HG02798 (cell line): ENCODE data around the gene ALAS1.

Experiments
- ATAC-seq: cut with Tn5 transposase; IDR thresholded peaks from one replicate; pipeline ENCODE4 v1.9.1; 2021; ENCODE audit warnings: mild to moderate bottlenecking; ENCODE audit not compliant: unreplicated experiment, poor library complexity

Gene ALAS1

DNA sequence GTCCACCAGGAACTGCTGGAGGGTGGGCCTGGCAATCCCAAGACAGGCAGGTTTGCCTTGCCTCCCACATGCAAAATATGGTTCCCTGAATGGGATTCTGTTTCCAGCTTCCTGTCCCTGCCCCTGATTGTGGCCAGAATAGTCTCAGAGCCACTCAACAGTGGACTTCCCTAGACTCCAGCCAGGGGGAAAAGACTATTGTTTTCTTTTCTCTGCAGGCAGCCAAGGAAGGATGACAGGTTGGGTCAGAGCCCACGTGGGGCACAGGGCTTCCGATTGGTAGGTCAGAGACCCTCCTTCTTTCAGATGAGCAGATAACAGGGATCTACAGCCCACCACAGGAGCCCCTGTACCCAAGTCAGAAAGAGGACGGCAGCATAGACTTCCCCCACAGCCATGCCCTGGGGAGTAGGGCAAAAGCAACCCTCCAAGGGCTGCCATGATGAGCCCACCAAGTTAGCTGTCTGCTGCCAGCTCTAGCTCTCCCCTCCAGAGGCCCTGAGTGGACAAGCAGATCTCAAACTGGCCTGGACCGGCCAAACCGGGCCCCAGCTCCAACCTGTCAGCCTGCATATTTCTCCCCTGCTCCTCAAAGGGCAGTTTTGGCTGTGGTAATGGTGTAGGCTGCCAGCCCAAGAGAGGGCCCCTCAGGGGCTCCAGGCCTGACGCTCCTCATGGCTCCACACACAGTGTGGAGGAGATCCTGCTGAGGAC is 21.1 kb downstream of the ALAS1 start:
- ATAC-seq = no peak

- peak; percentile 61 for ATAC-seq
Measured at GRCh38 chr3:52220380-52221026, 22.5 kb downstream of the ALAS1 start.

DNA sequence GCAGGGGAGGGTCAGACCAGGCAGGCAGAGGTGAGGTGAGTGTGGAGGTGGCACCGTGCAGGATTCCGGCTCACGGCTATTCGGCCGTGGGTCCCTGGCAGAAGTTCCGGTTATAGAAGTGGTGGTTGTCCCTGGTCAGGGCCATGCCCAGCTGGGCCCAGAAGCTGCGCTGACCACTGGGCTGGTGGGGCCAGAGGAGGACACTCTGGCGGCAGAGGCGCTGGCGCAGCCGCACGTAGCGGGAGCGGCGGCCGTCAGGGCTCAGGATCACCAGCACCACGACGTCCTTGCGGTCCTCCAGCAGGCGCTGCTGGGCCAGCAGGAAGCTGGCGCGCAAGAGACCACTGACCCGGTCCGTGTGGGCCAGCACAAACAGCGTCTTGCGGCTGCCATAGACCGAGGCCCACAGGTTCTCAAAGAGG is 23.2 kb downstream of the ALAS1 start:
- ATAC-seq = no peak

- ATAC-seq = no peak
Measured at GRCh38 chr3:52221563-52222318, 23.8 kb downstream of the ALAS1 start.

- no peak for ATAC-seq
Measured at GRCh38 chr3:52222319-52223221, 24.6 kb downstream of the ALAS1 start.

DNA sequence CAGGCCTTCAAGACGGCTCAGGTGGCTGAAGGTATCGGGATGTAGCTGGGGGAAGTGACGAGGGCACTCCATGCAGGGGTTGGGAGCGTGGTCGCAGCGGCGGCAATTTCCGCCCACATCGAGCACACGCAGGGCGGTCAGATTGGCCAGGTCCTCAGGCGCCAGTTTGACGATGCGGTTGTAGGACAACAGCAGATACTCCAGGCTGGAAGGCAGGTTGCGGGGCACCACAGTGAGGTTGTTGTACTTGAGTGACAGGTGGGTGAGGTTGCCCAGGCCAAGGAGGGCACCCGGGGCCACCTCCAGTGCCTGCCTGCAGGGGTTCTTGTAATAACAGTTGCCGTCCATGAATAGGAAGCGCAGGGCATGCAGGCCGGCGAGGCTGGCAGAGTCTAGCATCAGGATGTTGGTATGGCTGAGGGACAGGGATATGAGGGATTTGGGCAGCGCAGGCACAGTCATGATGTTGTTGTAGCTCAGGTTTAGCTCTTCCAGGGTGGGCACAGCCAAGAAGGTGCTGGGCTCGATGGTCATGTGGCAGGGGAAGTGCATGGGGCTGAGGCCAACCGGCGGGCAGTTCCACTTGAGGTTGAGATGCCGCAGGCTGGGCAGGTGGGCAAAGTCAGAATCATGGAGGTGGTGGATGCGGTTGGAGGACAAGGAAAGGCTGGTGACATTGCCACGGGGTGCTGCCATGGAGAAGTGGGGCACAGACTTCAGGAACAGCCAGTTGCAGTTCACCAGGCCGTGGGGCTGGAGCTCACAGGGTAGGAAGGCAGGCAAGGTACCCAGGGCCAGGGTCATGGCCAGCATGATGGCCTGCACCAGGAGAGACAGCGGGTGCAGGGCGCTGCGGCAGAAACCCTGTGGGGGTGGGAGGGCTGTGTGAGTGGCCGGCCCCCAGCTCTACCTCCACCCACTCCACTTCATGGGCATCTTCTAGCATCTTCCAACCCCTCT is 25.8 kb downstream of the ALAS1 start:
- ATAC-seq = no peak

- peak; percentile 79 for ATAC-seq
Measured at GRCh38 chr3:52225452-52226228, 27.7 kb downstream of the ALAS1 start, which contains the start of gene TLR9. TSS of gene TLR9 (minus strand) at chr3:52225645. CDS start at chr3:52225529, 116 bp downstream.

DNA sequence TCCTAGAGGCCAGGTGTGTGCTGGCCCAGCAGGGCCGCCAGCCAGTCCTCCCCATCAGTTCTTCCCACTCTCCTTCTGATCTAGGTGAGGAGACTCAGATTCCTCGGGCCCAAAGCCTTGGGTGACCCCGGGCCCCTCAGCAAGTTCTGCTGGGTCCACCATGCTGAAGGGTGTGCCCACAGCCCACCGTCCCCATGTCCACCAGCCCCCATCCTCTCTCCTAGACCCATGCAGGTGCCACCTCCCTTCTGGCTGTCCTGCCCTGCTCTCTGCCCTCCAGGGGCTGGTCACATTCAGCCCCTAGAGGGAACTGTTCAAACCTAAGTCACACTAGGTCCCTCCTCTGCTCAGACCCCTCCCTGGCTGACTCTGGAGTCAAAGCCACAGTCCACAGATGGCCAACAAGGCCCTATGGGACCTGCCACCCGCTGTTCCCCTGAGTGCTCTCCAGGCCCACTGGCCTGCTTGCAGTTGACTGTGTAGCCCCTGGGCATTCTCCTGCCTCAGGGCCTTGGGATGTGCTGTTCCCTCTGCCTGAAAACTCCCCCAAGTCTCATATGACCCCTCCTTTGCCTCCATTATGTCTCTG is 28.4 kb downstream of the ALAS1 start:
- ATAC-seq = peak; percentile 17

DNA sequence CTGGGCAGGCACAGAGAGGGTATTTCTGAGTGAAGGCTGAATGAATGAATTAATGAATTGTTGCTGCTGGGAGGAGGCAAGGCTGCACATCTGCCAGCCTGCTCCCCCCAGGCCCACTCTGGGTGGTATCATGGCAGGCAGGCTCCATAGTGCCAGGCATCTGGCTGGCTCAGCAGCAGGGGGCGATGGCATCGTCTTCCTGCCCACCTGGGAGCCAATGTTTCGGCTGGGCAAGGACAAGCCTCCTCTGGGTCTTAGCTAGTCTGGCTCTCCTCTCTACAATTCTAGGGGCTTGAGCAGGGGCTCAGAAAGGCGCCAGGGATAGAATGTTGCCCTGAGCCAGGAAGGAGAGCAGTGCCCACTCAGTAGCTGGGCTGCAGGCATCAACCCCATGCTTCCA is 29.2 kb downstream of the ALAS1 start:
- ATAC-seq = no peak

DNA sequence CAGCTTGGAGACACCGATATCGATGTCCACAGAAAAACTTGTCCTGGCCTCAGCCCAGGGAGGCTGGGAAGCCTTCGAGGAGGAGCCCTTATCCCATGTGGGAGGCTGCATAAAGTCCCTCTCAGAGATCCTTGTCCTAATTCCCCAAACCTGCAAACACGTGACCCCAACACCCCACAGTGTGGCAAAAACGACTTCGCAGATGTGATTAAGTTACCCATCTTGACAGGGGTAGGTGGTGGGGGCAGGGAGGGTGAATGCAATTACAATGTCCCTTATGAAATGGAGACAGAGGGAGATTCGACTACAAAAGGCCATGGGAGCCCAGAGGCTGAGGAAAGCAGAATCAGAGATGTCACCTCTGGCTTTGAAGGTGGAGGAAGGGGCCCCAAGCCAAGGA is 29.8 kb downstream of the ALAS1 start:
- no peak for ATAC-seq

DNA sequence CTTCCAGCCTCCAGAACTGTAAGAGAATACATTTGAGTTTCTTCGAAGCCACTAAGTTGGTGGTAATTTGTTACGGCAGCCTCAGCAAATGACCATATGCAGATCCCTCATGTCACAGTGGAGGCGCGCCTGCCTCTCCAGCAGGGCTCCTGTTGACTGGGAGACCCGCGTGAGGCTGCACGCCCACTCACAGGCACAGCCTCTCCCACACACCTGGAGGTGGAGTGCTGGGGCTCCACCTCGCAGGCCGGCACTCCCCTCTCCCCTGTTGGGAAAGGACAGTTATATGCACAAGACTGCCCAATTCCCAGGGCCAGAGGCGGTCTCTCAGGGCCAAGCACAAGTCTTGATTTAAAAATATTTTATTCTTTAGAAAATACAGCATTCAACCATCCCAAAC is 30.3 kb downstream of the ALAS1 start:
- no peak for ATAC-seq

GRCh38 chr3:52228751-52229291 is 30.9 kb downstream of the ALAS1 start:
- ATAC-seq = no peak

GRCh38 chr3:52229656-52230055 is 31.7 kb downstream of the ALAS1 start:
- ATAC-seq = no peak

DNA sequence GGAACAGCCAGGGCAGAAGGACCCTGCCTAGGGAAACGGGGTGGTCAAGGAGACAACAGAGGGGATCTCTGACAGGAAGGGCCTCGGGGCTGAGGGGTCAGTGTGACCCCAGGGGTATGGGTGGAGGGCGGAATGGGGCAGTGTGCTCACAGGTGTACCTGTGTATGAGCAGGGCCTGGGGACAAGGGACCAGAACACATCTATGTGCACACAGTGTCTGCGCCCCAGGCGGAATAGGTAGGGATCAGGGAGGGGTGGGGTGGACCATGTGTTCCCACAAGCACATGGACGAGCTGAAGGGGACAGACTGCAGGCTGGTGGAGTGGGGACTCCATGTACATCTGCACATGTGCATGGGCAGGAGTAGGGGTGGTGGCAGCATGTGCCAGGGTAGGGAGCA is 32.5 kb downstream of the ALAS1 start:
- no peak for ATAC-seq

- no peak for ATAC-seq
Measured at GRCh38 chr3:52230889-52231499, 33.0 kb downstream of the ALAS1 start.

- no peak for ATAC-seq
Measured at GRCh38 chr3:52231502-52232278, 33.7 kb downstream of the ALAS1 start.
